Ishikawa (cell line): Measurements from ENCODE around the gene C3.

Source experiments
- CEBPB ChIP-seq: IDR thresholded peaks from 2 replicates; pipeline ENCODE4 v1.6.1; 2012
- EP300 ChIP-seq: IDR thresholded peaks from 2 replicates; pipeline ENCODE4 v1.6.1; 2012; ENCODE audit warnings: borderline replicate concordance
- NFIC ChIP-seq: IDR thresholded peaks from 2 replicates; pipeline ENCODE4 v1.6.1; 2012
- RAD21 ChIP-seq: IDR thresholded peaks from 2 replicates; pipeline ENCODE4 v1.6.1; 2012; ENCODE audit warnings: low read depth
- TAF1 ChIP-seq: IDR thresholded peaks from 2 replicates; pipeline ENCODE4 v1.6.1; 2012; ENCODE audit warnings: low read depth, mild to moderate bottlenecking
- TCF12 ChIP-seq: IDR thresholded peaks from 2 replicates; pipeline ENCODE4 v1.6.1; 2012; ENCODE audit warnings: low read depth
- TEAD4 ChIP-seq: IDR thresholded peaks from 2 replicates; pipeline ENCODE4 v1.6.1; 2012
- YY1 ChIP-seq: IDR thresholded peaks from 2 replicates; pipeline ENCODE4 v1.6.1; 2012; ENCODE audit warnings: low read depth
- TF ChIP-seq, protein P1 (sequence below): IDR thresholded peaks from 2 replicates; pipeline ENCODE4 v1.6.1; 2012

DNA sequence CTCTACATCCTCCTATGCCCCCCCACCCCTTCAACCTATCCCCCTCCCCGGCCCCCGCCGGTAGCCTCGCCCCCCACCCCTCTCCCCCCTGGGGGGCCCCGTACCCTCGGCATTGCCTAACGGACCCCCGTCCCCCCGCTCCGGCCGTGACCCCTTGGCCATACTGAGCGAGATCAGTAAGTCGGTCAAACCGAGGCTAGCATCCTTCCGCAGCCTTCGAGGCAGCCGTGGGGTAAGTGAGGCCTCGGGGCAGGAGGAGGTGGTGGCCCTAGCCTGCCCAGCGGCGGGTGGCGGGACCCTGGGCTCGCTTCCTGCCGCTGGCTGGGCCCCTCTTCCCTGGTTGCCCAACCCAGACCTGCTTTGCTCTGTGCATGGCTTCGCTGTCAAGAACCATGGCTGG is 25.5 kb upstream of the C3 start:
- no peak for TF ChIP-seq RAD21
- no peak for TF ChIP-seq NFIC
- TF ChIP-seq YY1, result no peak
- TF ChIP-seq, protein P1, sequence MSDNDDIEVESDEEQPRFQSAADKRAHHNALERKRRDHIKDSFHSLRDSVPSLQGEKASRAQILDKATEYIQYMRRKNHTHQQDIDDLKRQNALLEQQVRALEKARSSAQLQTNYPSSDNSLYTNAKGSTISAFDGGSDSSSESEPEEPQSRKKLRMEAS, result no peak
- TF ChIP-seq EP300, result no peak
- no peak for TF ChIP-seq TAF1
- TF ChIP-seq CEBPB, result no peak
- no peak for TF ChIP-seq TCF12
- TF ChIP-seq TEAD4, result no peak
